Activated CD4-positive, alpha-beta T cell treated with anti-CD3 and anti-CD28 coated beads, Interleukin-2, amount 10 ng/mL, durations not matched to agents 7 days and 5 days (primary cell): ENCODE measurements around the gene ATP10B. TPM values are rescaled to one million over a fixed set of nuclear protein-coding genes. Genes with fewer than 3 reads are reported as not detected.

Experiments
- CTCF ChIA-PET: fragments of 350-600 bp; sonication (Branson Sonifier 250); formaldehyde crosslinking; loops from one replicate; lab custom pipeline; 2021; ENCODE audit warnings: antibody characterized with exemption; lab: Charles Lee
- POLR2A ChIA-PET: fragments of 350-600 bp; sonication (Branson Sonifier 250); formaldehyde crosslinking; loops from one replicate; lab custom pipeline; 2021; ENCODE audit warnings: antibody characterized with exemption; lab: Charles Lee
- DNase-seq: peaks from one replicate; pipeline ENCODE4 v3.0.0-alpha.2; 2020
- H3K27ac Mint-ChIP-seq: one replicate; pipeline ENCODE4 v1.8.0; 2021; ENCODE audit warnings: mild to moderate bottlenecking, moderate library complexity, mixed read lengths
- H3K27me3 Mint-ChIP-seq: one replicate; pipeline ENCODE4 v1.8.0; 2021; ENCODE audit warnings: mixed read lengths
- H3K36me3 Mint-ChIP-seq: one replicate; pipeline ENCODE4 v1.8.0; 2021; ENCODE audit warnings: low read depth, mixed read lengths
- H3K4me1 Mint-ChIP-seq: one replicate; pipeline ENCODE4 v1.8.0; 2021; ENCODE audit warnings: mixed read lengths
- H3K4me3 Mint-ChIP-seq: one replicate; pipeline ENCODE4 v1.8.0; 2021; ENCODE audit warnings: mild to moderate bottlenecking, moderate library complexity, mixed read lengths
- H3K9me3 Mint-ChIP-seq: one replicate; pipeline ENCODE4 v1.8.0; 2021; ENCODE audit warnings: mixed read lengths
- total RNA-seq, 2 experiments: library from RNA; stranded (reverse); gene quantifications; one replicate each; pipeline ENCODE4 v1.2.3, GENCODE V29; 2021

ATP10B gene
- total RNA-seq, 2 experiments from 2014 or later, result not detected

GRCh38 chr5:160651692-160652645 lies 200.0 kb downstream of the ATP10B start:
- no peak overlapping the region for H3K27ac Mint-ChIP-seq
- ChIA-PET CTCF (interaction anchor here (0.6 to 1.6 kb wide), 3 partner anchors 11 to 204 kb away, joined by 3 to 4 read pairs (median 3); no protein-coding TSS in a partner anchor), POLR2A (no interaction called here)
- H3K36me3 Mint-ChIP-seq, result no peaks in the 10 kb centered on the region
- peaks cover 5% of the 10 kb centered on the region for H3K4me1 Mint-ChIP-seq
- no peak overlapping the region for H3K4me3 Mint-ChIP-seq
- no peaks in the 10 kb centered on the region for H3K27me3 Mint-ChIP-seq
- no peak for DNase-seq
- no peaks in the 10 kb centered on the region for H3K9me3 Mint-ChIP-seq

- Mint-ChIP-seq H3K27ac (no peak overlapping the region), H3K27me3 (no peaks in the 10 kb centered on the region), H3K9me3 (no peaks in the 10 kb centered on the region), H3K4me3 (no peak overlapping the region), H3K36me3 (no peaks in the 10 kb centered on the region), H3K4me1 (no peaks in the 10 kb centered on the region)
- CTCF ChIA-PET, result interaction anchor here (1.2 kb wide), 1 partner anchor 138 kb away, joined by 3 read pairs; no protein-coding TSS in a partner anchor
- no peak for DNase-seq
- POLR2A ChIA-PET, result no interaction called here
These were observed 202.7 kb downstream of the ATP10B start for GRCh38 chr5:160649304-160649703.

GRCh38 chr5:160646033-160646432 lies 206.0 kb downstream of the ATP10B start:
- DNase-seq, result no peak
- Mint-ChIP-seq H3K4me1 (no peaks in the 10 kb centered on the region), H3K4me3 (no peak overlapping the region), H3K27ac (no peak overlapping the region), H3K27me3 (no peaks in the 10 kb centered on the region), H3K9me3 (no peaks in the 10 kb centered on the region), H3K36me3 (no peaks in the 10 kb centered on the region)
- ChIA-PET POLR2A (no interaction called here), CTCF (no interaction called here)

GRCh38 chr5:160643616-160644240 lies 208.3 kb downstream of the ATP10B start:
- no peak overlapping the region for H3K4me3 Mint-ChIP-seq
- H3K27me3 Mint-ChIP-seq, result no peaks in the 10 kb centered on the region
- H3K4me1 Mint-ChIP-seq, result no peaks in the 10 kb centered on the region
- H3K9me3 Mint-ChIP-seq, result no peaks in the 10 kb centered on the region
- POLR2A ChIA-PET, result no interaction called here
- no peaks in the 10 kb centered on the region for H3K36me3 Mint-ChIP-seq
- CTCF ChIA-PET, result no interaction called here
- no peak overlapping the region for H3K27ac Mint-ChIP-seq
- no peak for DNase-seq

GRCh38 chr5:160641405-160641804 lies 210.6 kb downstream of the ATP10B start:
- H3K9me3 Mint-ChIP-seq, result no peaks in the 10 kb centered on the region
- ChIA-PET CTCF (interaction anchor here (1.0 to 1.3 kb wide), 2 partner anchors 10 to 80 kb away, joined by 3 to 4 read pairs; no protein-coding TSS in a partner anchor), POLR2A (no interaction called here)
- H3K27me3 Mint-ChIP-seq, result no peaks in the 10 kb centered on the region
- H3K36me3 Mint-ChIP-seq, result no peaks in the 10 kb centered on the region
- no peaks in the 10 kb centered on the region for H3K4me1 Mint-ChIP-seq
- no peak overlapping the region for H3K27ac Mint-ChIP-seq
- no peak for DNase-seq
- H3K4me3 Mint-ChIP-seq, result no peak overlapping the region

- ChIA-PET CTCF (interaction anchor here (1.0 to 1.3 kb wide), 2 partner anchors 11 to 79 kb away, joined by 3 to 4 read pairs; no protein-coding TSS in a partner anchor), POLR2A (no interaction called here)
- Mint-ChIP-seq H3K4me3 (no peak overlapping the region), H3K27me3 (no peaks in the 10 kb centered on the region), H3K9me3 (no peaks in the 10 kb centered on the region), H3K4me1 (no peaks in the 10 kb centered on the region), H3K27ac (no peak overlapping the region), H3K36me3 (no peaks in the 10 kb centered on the region)
- DNase-seq, result no peak
These were observed 211.6 kb downstream of the ATP10B start for GRCh38 chr5:160640406-160640805.

GRCh38 chr5:160638161-160638742 lies 213.8 kb downstream of the ATP10B start:
- Mint-ChIP-seq H3K4me1 (no peaks in the 10 kb centered on the region), H3K27ac (no peak overlapping the region), H3K4me3 (no peak overlapping the region), H3K27me3 (peaks cover 3% of the 10 kb centered on the region), H3K9me3 (no peaks in the 10 kb centered on the region), H3K36me3 (no peaks in the 10 kb centered on the region)
- ChIA-PET CTCF (no interaction called here), POLR2A (no interaction called here)
- no peak for DNase-seq

GRCh38 chr5:160637357-160638090 lies 214.5 kb downstream of the ATP10B start:
- ChIA-PET POLR2A (no interaction called here), CTCF (no interaction called here)
- H3K27me3 Mint-ChIP-seq, result peaks cover 3% of the 10 kb centered on the region
- H3K4me1 Mint-ChIP-seq, result no peaks in the 10 kb centered on the region
- H3K27ac Mint-ChIP-seq, result no peak overlapping the region
- no peak overlapping the region for H3K4me3 Mint-ChIP-seq
- H3K9me3 Mint-ChIP-seq, result no peaks in the 10 kb centered on the region
- no peak for DNase-seq
- no peaks in the 10 kb centered on the region for H3K36me3 Mint-ChIP-seq

GRCh38 chr5:160635663-160636062 lies 216.3 kb downstream of the ATP10B start:
- Mint-ChIP-seq H3K27me3 (peaks cover 4% of the 10 kb centered on the region), H3K9me3 (no peaks in the 10 kb centered on the region), H3K4me1 (no peaks in the 10 kb centered on the region), H3K27ac (no peak overlapping the region), H3K36me3 (no peaks in the 10 kb centered on the region), H3K4me3 (no peak overlapping the region)
- CTCF ChIA-PET, result no interaction called here
- POLR2A ChIA-PET, result no interaction called here
- no peak for DNase-seq

GRCh38 chr5:160635046-160635445 lies 217.0 kb downstream of the ATP10B start:
- CTCF ChIA-PET, result no interaction called here
- POLR2A ChIA-PET, result no interaction called here
- H3K36me3 Mint-ChIP-seq, result no peaks in the 10 kb centered on the region

GRCh38 chr5:160629003-160629402 lies 223.0 kb downstream of the ATP10B start:
- DNase-seq, result no peak
- Mint-ChIP-seq H3K9me3 (no peaks in the 10 kb centered on the region), H3K27me3 (peaks cover 12% of the 10 kb centered on the region), H3K36me3 (no peaks in the 10 kb centered on the region), H3K27ac (no peak overlapping the region), H3K4me1 (no peaks in the 10 kb centered on the region), H3K4me3 (no peak overlapping the region)
- CTCF ChIA-PET, result interaction anchor here (0.6 kb wide), 1 partner anchor 128 kb away, joined by 3 read pairs; no protein-coding TSS in a partner anchor
- POLR2A ChIA-PET, result no interaction called here

More at GRCh38 chr5:160635046-160635445, 217.0 kb downstream of the ATP10B start:
- no peak for DNase-seq
- Mint-ChIP-seq H3K4me1 (no peaks in the 10 kb centered on the region), H3K4me3 (no peak overlapping the region), H3K9me3 (no peaks in the 10 kb centered on the region), H3K27ac (no peak overlapping the region), H3K27me3 (peaks cover 6% of the 10 kb centered on the region)

GRCh38 chr5:160628619-160628968 lies 223.4 kb downstream of the ATP10B start:
- ChIA-PET POLR2A (no interaction called here), CTCF (interaction anchor here (0.6 kb wide), 1 partner anchor 127 kb away, joined by 3 read pairs; no protein-coding TSS in a partner anchor)
- Mint-ChIP-seq H3K27me3 (peaks cover 12% of the 10 kb centered on the region), H3K9me3 (no peaks in the 10 kb centered on the region), H3K27ac (no peak overlapping the region), H3K4me3 (no peak overlapping the region), H3K36me3 (no peaks in the 10 kb centered on the region), H3K4me1 (no peaks in the 10 kb centered on the region)
- DNase-seq, result no peak
